SU-DHL-6 (cell line): ENCODE results near the gene TRMT1.

Experiments
- H2AFZ ChIP-seq: fragments of 200-600 bp; sonication (generic); 2 replicates; pipeline ENCODE4 v1.6.1; 2014; ENCODE audit warnings: low read depth, mild to moderate bottlenecking, moderate library complexity, mixed read lengths, antibody characterized with exemption, low read length; ENCODE audit not compliant: severe bottlenecking
- H3F3A ChIP-seq: fragments of 200-600 bp; shearing (Covaris generic); 2 replicates; pipeline ENCODE4 v1.6.0; 2016; ENCODE audit warnings: antibody characterized with exemption, mild to moderate bottlenecking; ENCODE audit not compliant: insufficient read depth
- H3K27ac ChIP-seq: fragments of 200-600 bp; sonication (generic); 2 replicates; pipeline ENCODE4 v1.5.1; 2016; ENCODE audit warnings: low read depth, mild to moderate bottlenecking, low read length, moderate library complexity, mixed read lengths
- H3K27me3 ChIP-seq: fragments of 200-600 bp; sonication (generic), shearing (Covaris generic); 2 replicates; pipeline ENCODE4 v1.6.0; 2014; ENCODE audit warnings: mild to moderate bottlenecking, low read length
- H3K36me3 ChIP-seq: fragments of 200-600 bp; sonication (generic); 2 replicates; pipeline ENCODE4 v1.6.1; 2014; ENCODE audit warnings: mild to moderate bottlenecking, low read length, mixed read lengths
- H3K4me2 ChIP-seq: fragments of 300-600, 200-600 bp; shearing (Covaris generic), sonication (generic); 2 replicates; pipeline ENCODE4 v1.6.0; 2014; ENCODE audit warnings: low read length, low read depth, mild to moderate bottlenecking; ENCODE audit not compliant: poor library complexity, severe bottlenecking
- H3K4me3 ChIP-seq: fragments of 200-600 bp; sonication (generic); 2 replicates; pipeline ENCODE4 v1.5.1; 2014; ENCODE audit warnings: antibody characterized with exemption, low read length, mild to moderate bottlenecking, mixed read lengths; ENCODE audit not compliant: insufficient read depth, poor library complexity, severe bottlenecking
- H3K79me2 ChIP-seq: fragments of 200-600 bp; sonication (generic); 2 replicates; pipeline ENCODE4 v1.6.1; 2014; ENCODE audit warnings: mild to moderate bottlenecking, low read length, moderate library complexity; ENCODE audit not compliant: insufficient read depth
- H3K9ac ChIP-seq: fragments of 200-600 bp; sonication (generic); 2 replicates; pipeline ENCODE4 v1.7.0; 2014; ENCODE audit warnings: mild to moderate bottlenecking, low read length
- H3K9me2 ChIP-seq: fragments of 200-600 bp; sonication (generic); replicated peaks from 2 replicates; pipeline ENCODE4 v1.6.1; 2014; ENCODE audit warnings: low read length; ENCODE audit not compliant: insufficient read depth
- H3K9me3 ChIP-seq: fragments of 200-600 bp; sonication (generic); 2 replicates; pipeline ENCODE4 v1.6.1; 2014; ENCODE audit warnings: low read length, mixed read lengths; ENCODE audit not compliant: insufficient read depth
- H4K20me1 ChIP-seq: fragments of 200-600 bp; sonication (generic); 2 replicates; pipeline ENCODE4 v1.6.1; 2014; ENCODE audit warnings: low read depth, mild to moderate bottlenecking, antibody characterized with exemption, low read length, moderate library complexity, mixed read lengths
- CTCF ChIP-seq: fragments of 200-600 bp; sonication (generic); IDR thresholded peaks from one replicate; pipeline ENCODE4 v1.5.1; 2017; ENCODE audit warnings: antibody characterized with exemption, mild to moderate bottlenecking, low read length, moderate library complexity; ENCODE audit not compliant: insufficient read depth, poor library complexity, severe bottlenecking
- EZH2phosphoT487 ChIP-seq: fragments of 200-600 bp; sonication (generic), shearing (Covaris generic); conservative IDR thresholded peaks from 2 replicates; pipeline ENCODE4 v1.6.1; 2018; ENCODE audit warnings: mild to moderate bottlenecking, antibody characterized with exemption, low read length, moderate library complexity, mixed read lengths

Gene TRMT1

GRCh38 chr19:13117772-13118423, 1.4 kb upstream of the TRMT1 start, which contains the start of gene NACC1:
TSS of gene NACC1 (plus strand) at chr19:13118264. CDS start at chr19:13135208, 16,944 bp downstream.
- peaks cover 56% of the 10 kb centered on the region for H3K79me2 ChIP-seq
- no peaks in the 10 kb centered on the region for H3K9me3 ChIP-seq
- H3K9me2 ChIP-seq, result no peaks in the 10 kb centered on the region
- peak within 1 kb of the TSS; percentile 74 for H3K4me2 ChIP-seq
- H2AFZ ChIP-seq, result peak within 1 kb of the TSS; percentile 77
- H3K9ac ChIP-seq, result peak within 1 kb of the TSS; percentile 91
- H3K27ac ChIP-seq, result peak within 1 kb of the TSS; percentile 79
- no peaks in the 10 kb centered on the region for H3K27me3 ChIP-seq
- H4K20me1 ChIP-seq, result no peaks in the 10 kb centered on the region
- H3K36me3 ChIP-seq, result 0 out of 2 replicates have a peak, but pooled peaks cover 2% of the 10 kb centered on the region
- H3K4me3 ChIP-seq, result peak within 1 kb of the TSS; percentile 100
- TF ChIP-seq EZH2phosphoT487, result no peak
- TF ChIP-seq CTCF, result no peak
- H3F3A ChIP-seq, result peaks cover 8% of the 10 kb centered on the region

GRCh38 chr19:13117176-13117771, 734 bp upstream of the TRMT1 start:
- Histone ChIP-seq H3K4me2 (peak overlapping the region; percentile 74), H3K4me3 (peak overlapping the region; percentile 95), H3K79me2 (peaks cover 50% of the 10 kb centered on the region), H3K9me3 (no peaks in the 10 kb centered on the region), H3K9me2 (no peaks in the 10 kb centered on the region), H3K36me3 (0 out of 2 replicates have a peak, but pooled peaks cover 2% of the 10 kb centered on the region), H3K27ac (peak overlapping the region; percentile 79), H3K9ac (peak overlapping the region; percentile 79), H4K20me1 (no peaks in the 10 kb centered on the region), H3F3A (peaks cover 8% of the 10 kb centered on the region), H2AFZ (peak overlapping the region; percentile 77), H3K27me3 (no peaks in the 10 kb centered on the region)
- no peak for TF ChIP-seq EZH2phosphoT487
- TF ChIP-seq CTCF, result no peak

- H3K36me3 ChIP-seq, result 0 out of 2 replicates have a peak, but pooled peaks cover 2% of the 10 kb centered on the region
- H3K9me2 ChIP-seq, result no peaks in the 10 kb centered on the region
- no peaks in the 10 kb centered on the region for H3K9me3 ChIP-seq
- no peaks in the 10 kb centered on the region for H3K27me3 ChIP-seq
- TF ChIP-seq CTCF (no peak), EZH2phosphoT487 (no peak)
- peak overlapping the region; percentile 74 for H3K4me2 ChIP-seq
- peaks cover 8% of the 10 kb centered on the region for H3F3A ChIP-seq
- H3K79me2 ChIP-seq, result peaks cover 37% of the 10 kb centered on the region
- peak overlapping the region; percentile 79 for H3K9ac ChIP-seq
- peak overlapping the region; percentile 95 for H3K4me3 ChIP-seq
- H3K27ac ChIP-seq, result peak overlapping the region; percentile 79
- no peaks in the 10 kb centered on the region for H4K20me1 ChIP-seq
- no peak overlapping the region for H2AFZ ChIP-seq
Observed at GRCh38 chr19:13115936-13116281, 631 bp downstream of the TRMT1 start.
